ENCODE results near the gene MICAL3. TPM values are rescaled to one million over a fixed set of nuclear protein-coding genes. Genes with fewer than 3 reads are reported as not detected.

MICAL3 gene
- total and polyA plus RNA-seq, 2 of the 8 experiments (the other 6 are each of a cell fraction or from before 2014, with no cell fraction given), result 8.3 to 41.8 TPM

DNA sequence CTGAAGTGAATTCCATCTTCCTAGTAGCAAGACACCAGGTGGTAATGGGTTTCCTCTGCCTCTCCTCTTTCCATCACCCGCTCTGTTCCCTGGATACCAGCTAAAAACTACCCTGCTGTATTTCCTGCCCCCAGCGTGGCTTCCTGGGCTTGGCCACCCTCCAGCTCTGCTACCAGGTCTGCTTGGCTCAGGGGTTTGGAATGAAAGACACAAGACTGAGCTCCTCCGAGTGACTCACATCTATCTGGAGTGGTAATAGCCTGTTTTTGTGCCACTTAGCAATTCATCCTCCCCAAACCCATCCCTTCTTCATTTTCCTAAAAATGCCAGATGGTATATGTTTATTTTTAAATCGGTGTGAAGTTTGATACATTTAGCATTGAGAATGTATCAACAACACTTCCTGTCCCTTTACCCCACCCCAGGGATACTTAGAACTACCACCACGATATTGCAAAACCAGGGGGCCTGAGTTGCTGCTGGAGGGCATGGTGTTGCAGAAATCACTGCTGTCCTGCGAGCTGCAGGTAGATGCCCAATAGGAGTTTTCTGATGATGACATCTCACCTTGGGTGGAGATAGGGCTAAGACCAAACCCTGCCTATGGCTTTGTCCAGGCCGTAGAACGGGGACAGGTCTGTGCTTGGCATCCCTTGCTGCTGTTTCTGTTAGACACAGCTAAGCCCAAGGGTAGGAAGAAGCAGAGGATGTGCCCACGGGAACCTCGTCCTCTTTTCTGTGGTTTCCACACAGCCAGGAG, 7.5 kb upstream of the MICAL3 start:
- ChIA-PET POLR2A (ENCODE audit: partially characterized antibody) (interaction anchor here (0.6 kb wide), 1 partner anchor 1192 kb away, joined by 5 read pairs; no protein-coding TSS in a partner anchor), CTCF (ENCODE audit: partially characterized antibody) (interaction anchor here (0.7 to 1.0 kb wide), 4 partner anchors 14 to 225 kb away, joined by 3 read pairs; no protein-coding TSS in a partner anchor)
- H4K5ac ChIP-seq (ENCODE audit: insufficient read length, low read depth, low read length), result no peak overlapping the region
- H3K4me3 ChIP-seq (ENCODE audit: extremely low read depth in 1 of 4, insufficient read depth in 2 of 4, low read depth in 3 of 4, low read length in 4 of 4), result no peak overlapping the region
- H3K9me3 ChIP-seq (ENCODE audit: insufficient read depth in 2 of 2, low read depth in 1 of 2, low read length in 1 of 2), result no peaks in the 10 kb centered on the region
- no peak overlapping the region for H3K18ac ChIP-seq (ENCODE audit: extremely low read depth, low read length)
- H2AK5ac ChIP-seq (ENCODE audit: low read depth, low read length), result no peak overlapping the region
- no peak for FAIRE-seq
- H3K23ac ChIP-seq (ENCODE audit: insufficient read length), result no peak overlapping the region
- no peak overlapping the region for H2BK120ac ChIP-seq (replicated peaks; ENCODE audit: low read depth, low read length)
- H3K23me2 ChIP-seq (ENCODE audit: low read depth, low read length), result no peaks in the 10 kb centered on the region
- H2BK15ac ChIP-seq (ENCODE audit: low read length), result no peak overlapping the region
- no peak overlapping the region for H2BK20ac ChIP-seq (ENCODE audit: low read length)
- H3K4ac ChIP-seq (replicated peaks; ENCODE audit: insufficient read length, low read depth, low read length), result no peak overlapping the region
- H3K36me3 ChIP-seq (ENCODE audit: control insufficient read depth in 2 of 4, insufficient read depth in 4 of 4, low read length in 3 of 4), result no peaks in the 10 kb centered on the region
- no peak overlapping the region for H3K4me2 ChIP-seq (ENCODE audit: insufficient read depth in 1 of 2, low read depth in 2 of 2, low read length in 2 of 2)
- no peak overlapping the region for H3K14ac ChIP-seq (ENCODE audit: insufficient read length)
- no peaks in the 10 kb centered on the region for H3K79me2 ChIP-seq (ENCODE audit: control insufficient read depth in 1 of 2, insufficient read depth in 2 of 2, low read length in 2 of 2)
- no peak overlapping the region for H3K27ac ChIP-seq (ENCODE audit: low read depth, low read length)
- no peak overlapping the region for H2BK12ac ChIP-seq (ENCODE audit: low read depth, low read length)
- H3K56ac ChIP-seq (replicated peaks; ENCODE audit: insufficient read length, low read depth, low read length), result no peak overlapping the region
- H3K27me3 ChIP-seq (replicated peaks in 1 of 4; ENCODE audit: control insufficient read depth in 3 of 4, extremely low read depth in 1 of 4, insufficient read depth in 3 of 4, low read length in 3 of 4), result peaks cover 0 to 4% (median 2%) of the 10 kb centered on the region in 4 experiments; a peak in 2 of 7 replicates
- no peak overlapping the region for H3K9ac ChIP-seq (replicated peaks in 1 of 4; ENCODE audit: extremely low read depth in 1 of 4, low read depth in 3 of 4, low read length in 3 of 4)
- H2BK5ac ChIP-seq (ENCODE audit: low read depth, low read length), result no peak overlapping the region
- H2AFZ ChIP-seq (ENCODE audit: low read length), result no peak overlapping the region
- no peaks in the 10 kb centered on the region for H3K79me1 ChIP-seq (ENCODE audit: low read depth, low read length)
- no peak for DNase-seq (ENCODE audit: low read depth in 1 of 2, low spot score in 2 of 2)
- peaks cover 0 to 1% of the 10 kb centered on the region in 2 experiments for H4K20me1 ChIP-seq (replicated peaks in 1 of 2; ENCODE audit: control insufficient read depth in 1 of 2, insufficient read depth in 2 of 2, low read length in 2 of 2)
- no peak overlapping the region; the same call in 1 of the 2 replicates for H4K8ac ChIP-seq (ENCODE audit: extremely low read depth, insufficient read depth, low read length)
- H4K91ac ChIP-seq (replicated peaks; ENCODE audit: insufficient read length, low read length), result no peak overlapping the region
- H3K4me1 ChIP-seq (replicated peaks in 1 of 4; ENCODE audit: control insufficient read depth in 3 of 4, insufficient read depth in 4 of 4, low read length in 3 of 4), result peaks cover 0 to 2% (median 1%) of the 10 kb centered on the region in 4 experiments; a peak in 1 of 7 replicates
- WGBS, 2 experiments (ENCODE audit: extremely low coverage in 1 of 2, insufficient coverage in 1 of 2, insufficient read length in 1 of 2, insufficient replicate concordance in 2 of 2, low coverage in 1 of 2, low lambda C conversion rate in 2 of 2, missing lambda C conversion rate in 1 of 2), result 82% methylated on average over 10 of the region's 10 CpGs; no CpG with 5 or more reads in 1 of the 2 experiments
- TF ChIP-seq JUN (IDR thresholded peaks at IDR 0.05; ENCODE audit: low read depth, low read length) (no peak), MAFK (IDR thresholded peaks at IDR 0.05; ENCODE audit: low read depth, low read length) (no peak), SIRT6 (IDR thresholded peaks at IDR 0.05; ENCODE audit: low read length) (no peak), RBBP5 (IDR thresholded peaks at IDR 0.05; ENCODE audit: borderline replicate concordance, low read depth, low read length) (no peak)
